A549 (cell line): ENCODE results near the gene PAM.

Experiments
- CBX2 ChIP-seq: fragments of 200-600 bp; sonication (generic); IDR thresholded peaks from 2 replicates; pipeline ENCODE4 v1.6.1; 2016; ENCODE audit warnings: low read depth, mild to moderate bottlenecking, borderline replicate concordance
- FOXS1 ChIP-seq: fragments of 250-450 bp; sonication (Bioruptor Pico); IDR thresholded peaks from 2 replicates; pipeline ENCODE4 v1.5.0; 2020; ENCODE audit warnings: mild to moderate bottlenecking, moderate library complexity
- HOXB5 ChIP-seq: fragments of 250-450 bp; sonication (Bioruptor Pico); IDR thresholded peaks from 2 replicates; pipeline ENCODE4 v1.5.0; 2020; ENCODE audit warnings: mild to moderate bottlenecking, moderate library complexity
- MAFK ChIP-seq: fragments of 450-650 bp; IDR thresholded peaks from 2 replicates; pipeline ENCODE4 v1.6.1; 2014; ENCODE audit not compliant: partially characterized antibody
- MAZ ChIP-seq: fragments of 150-350 bp; IDR thresholded peaks from 2 replicates; pipeline ENCODE4 v1.6.1; 2014; ENCODE audit warnings: antibody characterized with exemption, low read depth, low read length, borderline replicate concordance
- POLR2A ChIP-seq: IDR thresholded peaks from 2 replicates; pipeline ENCODE4 v1.6.1; 2012; ENCODE audit warnings: mild to moderate bottlenecking, low read length
- RARB ChIP-seq: fragments of 250-450 bp; sonication (Bioruptor Pico); IDR thresholded peaks from 2 replicates; pipeline ENCODE4 v1.8.0; 2021; ENCODE audit warnings: mild to moderate bottlenecking, moderate library complexity
- RFX5 ChIP-seq: fragments of 450-650 bp; IDR thresholded peaks from 2 replicates; pipeline ENCODE4 v1.7.1; 2014; ENCODE audit warnings: antibody characterized with exemption, mild to moderate bottlenecking, moderate library complexity
- SMC3 ChIP-seq: fragments of >200 bp; sonication (Bioruptor Twin); formaldehyde crosslinking; IDR thresholded peaks from 3 replicates; pipeline ENCODE4 v1.6.1; 2018; ENCODE audit warnings: inconsistent platforms
- TP53 ChIP-seq: fragments of 250-450 bp; sonication (Bioruptor Pico); IDR thresholded peaks from 2 replicates; pipeline ENCODE4 v1.5.0; 2021; ENCODE audit warnings: mild to moderate bottlenecking, moderate library complexity
- TF ChIP-seq, protein P1 (sequence below): IDR thresholded peaks from 2 replicates; pipeline ENCODE4 v1.6.1; 2012
- TF ChIP-seq, protein P2 (sequence below): fragments of >200 bp; sonication (Bioruptor Twin); formaldehyde crosslinking; IDR thresholded peaks from 3 replicates; pipeline ENCODE4 v1.5.1; 2016
- TF ChIP-seq, protein P3 (sequence below): fragments of 200-600 bp; sonication (generic); IDR thresholded peaks from 2 replicates; pipeline ENCODE4 v1.6.1; 2016; ENCODE audit warnings: antibody characterized with exemption, mild to moderate bottlenecking, moderate library complexity
- TF ChIP-seq, protein P4 (sequence below): IDR thresholded peaks from 2 replicates; pipeline ENCODE4 v1.6.1; 2012

DNA sequence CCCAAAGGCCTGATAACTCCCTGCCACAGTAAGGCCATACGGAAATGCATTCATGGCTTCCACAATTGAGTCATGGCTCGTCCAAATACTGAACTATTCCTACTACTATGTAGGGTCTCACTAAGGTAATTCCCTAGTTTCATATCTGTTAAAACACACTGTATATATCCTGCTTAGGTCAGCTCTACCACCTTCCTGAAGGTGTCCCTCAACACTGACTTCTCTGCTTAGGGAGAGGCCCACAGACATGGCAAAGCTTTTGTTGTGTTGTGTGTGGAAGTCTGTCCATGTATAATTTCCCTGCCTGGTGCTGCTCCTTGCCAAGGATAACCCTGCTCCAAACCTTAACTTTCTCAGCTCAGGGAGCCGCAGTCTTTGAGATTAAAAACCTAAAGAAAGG is 304.4 kb downstream of the PAM start:
- TF ChIP-seq SMC3 (no peak), TP53 (CRISPR knock-in tag) (no peak), MAFK (no peak), HOXB5 (no peak), MAZ (no peak), POLR2A (no peak), FOXS1 (CRISPR knock-in tag) (no peak), CBX2 (no peak), RARB (no peak), RFX5 (no peak)
- TF ChIP-seq, protein P1, sequence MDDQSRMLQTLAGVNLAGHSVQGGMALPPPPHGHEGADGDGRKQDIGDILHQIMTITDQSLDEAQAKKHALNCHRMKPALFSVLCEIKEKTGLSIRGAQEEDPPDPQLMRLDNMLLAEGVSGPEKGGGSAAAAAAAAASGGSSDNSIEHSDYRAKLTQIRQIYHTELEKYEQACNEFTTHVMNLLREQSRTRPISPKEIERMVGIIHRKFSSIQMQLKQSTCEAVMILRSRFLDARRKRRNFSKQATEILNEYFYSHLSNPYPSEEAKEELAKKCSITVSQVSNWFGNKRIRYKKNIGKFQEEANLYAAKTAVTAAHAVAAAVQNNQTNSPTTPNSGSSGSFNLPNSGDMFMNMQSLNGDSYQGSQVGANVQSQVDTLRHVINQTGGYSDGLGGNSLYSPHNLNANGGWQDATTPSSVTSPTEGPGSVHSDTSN: no peak
- TF ChIP-seq, protein P2, sequence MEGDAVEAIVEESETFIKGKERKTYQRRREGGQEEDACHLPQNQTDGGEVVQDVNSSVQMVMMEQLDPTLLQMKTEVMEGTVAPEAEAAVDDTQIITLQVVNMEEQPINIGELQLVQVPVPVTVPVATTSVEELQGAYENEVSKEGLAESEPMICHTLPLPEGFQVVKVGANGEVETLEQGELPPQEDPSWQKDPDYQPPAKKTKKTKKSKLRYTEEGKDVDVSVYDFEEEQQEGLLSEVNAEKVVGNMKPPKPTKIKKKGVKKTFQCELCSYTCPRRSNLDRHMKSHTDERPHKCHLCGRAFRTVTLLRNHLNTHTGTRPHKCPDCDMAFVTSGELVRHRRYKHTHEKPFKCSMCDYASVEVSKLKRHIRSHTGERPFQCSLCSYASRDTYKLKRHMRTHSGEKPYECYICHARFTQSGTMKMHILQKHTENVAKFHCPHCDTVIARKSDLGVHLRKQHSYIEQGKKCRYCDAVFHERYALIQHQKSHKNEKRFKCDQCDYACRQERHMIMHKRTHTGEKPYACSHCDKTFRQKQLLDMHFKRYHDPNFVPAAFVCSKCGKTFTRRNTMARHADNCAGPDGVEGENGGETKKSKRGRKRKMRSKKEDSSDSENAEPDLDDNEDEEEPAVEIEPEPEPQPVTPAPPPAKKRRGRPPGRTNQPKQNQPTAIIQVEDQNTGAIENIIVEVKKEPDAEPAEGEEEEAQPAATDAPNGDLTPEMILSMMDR: no peak
- TF ChIP-seq, protein P3, sequence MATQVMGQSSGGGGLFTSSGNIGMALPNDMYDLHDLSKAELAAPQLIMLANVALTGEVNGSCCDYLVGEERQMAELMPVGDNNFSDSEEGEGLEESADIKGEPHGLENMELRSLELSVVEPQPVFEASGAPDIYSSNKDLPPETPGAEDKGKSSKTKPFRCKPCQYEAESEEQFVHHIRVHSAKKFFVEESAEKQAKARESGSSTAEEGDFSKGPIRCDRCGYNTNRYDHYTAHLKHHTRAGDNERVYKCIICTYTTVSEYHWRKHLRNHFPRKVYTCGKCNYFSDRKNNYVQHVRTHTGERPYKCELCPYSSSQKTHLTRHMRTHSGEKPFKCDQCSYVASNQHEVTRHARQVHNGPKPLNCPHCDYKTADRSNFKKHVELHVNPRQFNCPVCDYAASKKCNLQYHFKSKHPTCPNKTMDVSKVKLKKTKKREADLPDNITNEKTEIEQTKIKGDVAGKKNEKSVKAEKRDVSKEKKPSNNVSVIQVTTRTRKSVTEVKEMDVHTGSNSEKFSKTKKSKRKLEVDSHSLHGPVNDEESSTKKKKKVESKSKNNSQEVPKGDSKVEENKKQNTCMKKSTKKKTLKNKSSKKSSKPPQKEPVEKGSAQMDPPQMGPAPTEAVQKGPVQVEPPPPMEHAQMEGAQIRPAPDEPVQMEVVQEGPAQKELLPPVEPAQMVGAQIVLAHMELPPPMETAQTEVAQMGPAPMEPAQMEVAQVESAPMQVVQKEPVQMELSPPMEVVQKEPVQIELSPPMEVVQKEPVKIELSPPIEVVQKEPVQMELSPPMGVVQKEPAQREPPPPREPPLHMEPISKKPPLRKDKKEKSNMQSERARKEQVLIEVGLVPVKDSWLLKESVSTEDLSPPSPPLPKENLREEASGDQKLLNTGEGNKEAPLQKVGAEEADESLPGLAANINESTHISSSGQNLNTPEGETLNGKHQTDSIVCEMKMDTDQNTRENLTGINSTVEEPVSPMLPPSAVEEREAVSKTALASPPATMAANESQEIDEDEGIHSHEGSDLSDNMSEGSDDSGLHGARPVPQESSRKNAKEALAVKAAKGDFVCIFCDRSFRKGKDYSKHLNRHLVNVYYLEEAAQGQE: no peak
- TF ChIP-seq, protein P4, sequence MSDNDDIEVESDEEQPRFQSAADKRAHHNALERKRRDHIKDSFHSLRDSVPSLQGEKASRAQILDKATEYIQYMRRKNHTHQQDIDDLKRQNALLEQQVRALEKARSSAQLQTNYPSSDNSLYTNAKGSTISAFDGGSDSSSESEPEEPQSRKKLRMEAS: no peak
